Tibial nerve (tissue), 3 donors: Measurements from ENCODE around the gene CYP2B6.
"Not testable (repeated sequence)": the region's sequence is repeated elsewhere in the genome, so short reads cannot be mapped to it uniquely, and the experiment has no call there.

Experiments used
- POLR2A ChIP-seq, 2 donors: fragments of 450-650 bp; IDR thresholded peaks; one replicate each; pipeline ENCODE4 v1.6.1; 2017; ENCODE audit warnings: antibody characterized with exemption in 2 of 2, mild to moderate bottlenecking in 2 of 2, moderate library complexity in 2 of 2
- TF ChIP-seq, protein P1 (sequence below), 5 experiments: fragments of 200-600 bp in 3 of 5; fragments of 450-650 bp in 2 of 5; sonication (generic) in 3 of 5; IDR thresholded peaks; one replicate each; pipeline ENCODE4 v1.5.1; 2016 to 2019; ENCODE audit warnings: antibody characterized with exemption in 5 of 5, mild to moderate bottlenecking in 3 of 5, moderate library complexity in 2 of 5

DNA sequence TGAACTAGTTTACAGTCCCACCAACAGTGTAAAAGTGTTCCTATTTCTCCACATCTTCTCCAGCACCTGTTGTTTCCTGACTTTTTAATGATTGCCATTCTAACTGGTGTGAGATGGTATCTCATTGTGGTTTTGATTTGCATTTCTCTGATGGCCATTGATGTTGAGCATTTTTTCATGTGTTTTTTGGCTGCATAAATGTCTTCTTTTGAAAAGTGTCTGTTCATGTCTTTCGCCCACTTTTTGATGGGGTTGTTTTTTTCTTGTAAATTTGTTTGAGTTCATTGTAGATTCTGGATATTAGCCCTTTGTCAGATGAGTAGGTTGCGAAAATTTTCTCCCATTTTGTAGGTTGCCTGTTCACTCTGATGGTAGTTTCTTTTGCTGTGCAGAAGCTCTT lies 7.9 kb downstream of the CYP2B6 start:
- TF ChIP-seq, protein P1, sequence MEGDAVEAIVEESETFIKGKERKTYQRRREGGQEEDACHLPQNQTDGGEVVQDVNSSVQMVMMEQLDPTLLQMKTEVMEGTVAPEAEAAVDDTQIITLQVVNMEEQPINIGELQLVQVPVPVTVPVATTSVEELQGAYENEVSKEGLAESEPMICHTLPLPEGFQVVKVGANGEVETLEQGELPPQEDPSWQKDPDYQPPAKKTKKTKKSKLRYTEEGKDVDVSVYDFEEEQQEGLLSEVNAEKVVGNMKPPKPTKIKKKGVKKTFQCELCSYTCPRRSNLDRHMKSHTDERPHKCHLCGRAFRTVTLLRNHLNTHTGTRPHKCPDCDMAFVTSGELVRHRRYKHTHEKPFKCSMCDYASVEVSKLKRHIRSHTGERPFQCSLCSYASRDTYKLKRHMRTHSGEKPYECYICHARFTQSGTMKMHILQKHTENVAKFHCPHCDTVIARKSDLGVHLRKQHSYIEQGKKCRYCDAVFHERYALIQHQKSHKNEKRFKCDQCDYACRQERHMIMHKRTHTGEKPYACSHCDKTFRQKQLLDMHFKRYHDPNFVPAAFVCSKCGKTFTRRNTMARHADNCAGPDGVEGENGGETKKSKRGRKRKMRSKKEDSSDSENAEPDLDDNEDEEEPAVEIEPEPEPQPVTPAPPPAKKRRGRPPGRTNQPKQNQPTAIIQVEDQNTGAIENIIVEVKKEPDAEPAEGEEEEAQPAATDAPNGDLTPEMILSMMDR (IDR thresholded peaks at IDR 0.05): not testable (repeated sequence)
- TF ChIP-seq POLR2A (IDR thresholded peaks at IDR 0.05): not testable (repeated sequence)
